ENCODE results near the gene PNPO.
A peak's percentile ranks its signal among the peaks of the same experiment; 100 is the strongest.

Gene PNPO

DNA sequence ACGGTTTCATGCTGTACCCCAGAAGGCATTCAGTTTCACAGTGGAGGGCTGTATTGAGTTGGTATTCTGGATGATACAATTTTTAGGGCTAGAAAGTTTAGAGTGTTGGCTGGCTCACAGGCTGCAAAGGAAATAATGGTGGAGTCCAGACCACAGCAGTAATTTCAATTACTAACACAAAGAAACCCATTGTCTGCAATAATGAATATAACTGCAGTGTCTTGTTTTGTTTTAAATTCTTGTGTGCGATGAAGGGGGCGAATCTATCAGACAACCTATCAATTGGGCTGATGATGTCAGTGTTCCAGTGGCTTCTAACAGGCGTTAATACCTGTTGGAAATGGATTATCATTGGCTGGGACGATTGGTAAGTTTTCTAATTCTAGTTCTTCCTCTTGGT is 43.8 kb upstream of the PNPO start:
- Histone ChIP-seq H3K27ac (peak overlapping the region in 1 of 2 donors; percentile 100), H3K4me3 (peak overlapping the region; percentile 76)
- DNase-seq (ENCODE audit: low spot score), result no peak
- no peak for TF ChIP-seq CTCF (IDR thresholded peaks at IDR 0.05)

DNA sequence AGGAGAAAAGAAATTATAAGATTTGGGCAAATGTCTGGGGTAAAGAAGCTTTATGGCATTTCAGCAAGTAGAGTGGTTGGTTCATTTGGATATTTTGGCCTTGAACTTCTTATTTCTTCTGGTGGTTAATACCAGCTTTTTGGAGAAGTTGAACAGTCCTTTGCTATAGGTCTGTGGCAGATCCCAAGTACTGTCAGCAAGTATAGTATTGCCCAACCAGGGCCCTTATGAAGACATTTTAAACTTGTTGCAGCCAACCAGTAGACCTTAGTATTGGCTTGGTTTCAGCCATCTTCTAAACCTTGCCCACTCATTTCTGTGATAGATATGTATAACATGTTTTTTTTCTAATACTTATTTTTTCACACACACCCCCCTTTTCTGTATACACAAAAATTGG is 43.1 kb upstream of the PNPO start:
- TF ChIP-seq CTCF (IDR thresholded peaks at IDR 0.05), result no peak
- no peak overlapping the region for H3K27ac ChIP-seq
- no peak overlapping the region for H3K4me3 ChIP-seq

DNA sequence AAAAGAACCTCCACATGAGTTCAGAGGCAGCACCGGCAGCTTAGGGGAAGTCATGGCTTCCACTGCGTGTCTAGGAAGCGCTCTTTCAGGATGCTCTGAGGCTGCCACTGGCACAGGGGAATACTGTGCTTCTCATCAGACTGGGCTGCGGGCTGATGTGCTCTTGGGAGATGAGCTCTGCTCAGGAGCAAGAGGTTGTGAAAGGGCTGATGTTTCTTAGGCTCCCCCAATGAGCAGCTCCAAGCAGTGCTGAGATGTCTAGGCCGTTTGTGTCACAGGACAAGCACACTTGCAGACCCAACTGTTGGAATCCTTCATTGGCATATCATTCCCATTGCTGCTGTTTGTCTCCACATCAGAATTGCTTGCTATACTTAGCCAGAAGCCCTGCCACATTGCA is 41.7 kb upstream of the PNPO start:
- Histone ChIP-seq H3K27ac (peak overlapping the region; percentile 64 to 76), H3K4me3 (no peak overlapping the region)
- DNase-seq (ENCODE audit: low spot score), result no peak
- TF ChIP-seq CTCF (IDR thresholded peaks at IDR 0.05), result no peak

More for the DNA sequence above, 43.1 kb upstream of the PNPO start:
- no peak for DNase-seq (ENCODE audit: low spot score)

DNA sequence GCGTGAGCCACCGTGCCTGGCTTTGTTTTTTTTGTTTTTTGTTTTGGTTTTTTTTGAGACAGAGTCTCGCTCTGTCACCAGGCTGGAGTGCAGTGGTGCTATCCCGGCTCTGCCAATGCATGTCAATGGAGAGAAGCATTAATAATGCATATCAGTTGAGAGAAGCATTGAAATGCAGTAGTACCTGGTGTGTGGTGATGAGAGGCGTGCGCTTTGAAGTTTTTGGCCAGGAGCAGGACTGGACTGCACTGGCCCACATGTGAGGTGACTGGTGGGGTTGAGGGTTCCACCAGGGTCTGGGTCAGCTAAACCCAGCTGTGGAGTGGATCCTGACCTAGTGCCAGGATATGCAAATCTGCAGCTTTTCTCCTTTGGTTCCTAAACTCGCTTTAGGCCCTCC is 39.9 kb upstream of the PNPO start:
- no peak for DNase-seq (ENCODE audit: low spot score)
- no peak overlapping the region for H3K4me3 ChIP-seq
- peak overlapping the region in 1 of 2 donors; percentile 35 for H3K27ac ChIP-seq
- no peak for TF ChIP-seq CTCF (IDR thresholded peaks at IDR 0.05)

GRCh38 chr17:47902039-47902744 is 39.2 kb upstream of the PNPO start:
- Histone ChIP-seq H3K4me3 (no peak overlapping the region), H3K27ac (peak overlapping the region in 1 of 2 donors; percentile 16)
- TF ChIP-seq CTCF (IDR thresholded peaks at IDR 0.05), result no peak
- no peak for DNase-seq (ENCODE audit: low spot score)

GRCh38 chr17:47905221-47905733 is 36.1 kb upstream of the PNPO start:
- TF ChIP-seq CTCF (IDR thresholded peaks at IDR 0.05), result no peak
- Histone ChIP-seq H3K27ac (peak overlapping the region; percentile 76 to 95), H3K4me3 (peak overlapping the region; percentile 46)
- DNase-seq (ENCODE audit: low spot score), result peak; percentile 87

- DNase-seq (ENCODE audit: low spot score), result no peak
- Histone ChIP-seq H3K4me3 (no peak overlapping the region), H3K27ac (peak overlapping the region; percentile 76 to 95)
These were observed 34.9 kb upstream of the PNPO start for GRCh38 chr17:47906443-47906842.

More at GRCh38 chr17:47906443-47906842, 34.9 kb upstream of the PNPO start:
- no peak for TF ChIP-seq CTCF (IDR thresholded peaks at IDR 0.05)
